Measurements from ENCODE around the gene AFP. TPM values are rescaled to one million over a fixed set of nuclear protein-coding genes. Genes with fewer than 3 reads are reported as not detected.
"Not testable (repeated sequence)": the region's sequence is repeated elsewhere in the genome, so short reads cannot be mapped to it uniquely, and the experiment has no call there.

AFP gene
- not detected for total RNA-seq

- H3K27ac Mint-ChIP-seq: no peak within 1 kb of the TSS
- no peaks in the 10 kb centered on the region for H3K36me3 Mint-ChIP-seq
- DNase-seq: no peak
- H3K4me1 Mint-ChIP-seq: no peaks in the 10 kb centered on the region
- no peaks in the 10 kb centered on the region for H3K9me3 Mint-ChIP-seq
- H3K4me3 Mint-ChIP-seq: no peak within 1 kb of the TSS
- peaks cover 15% of the 10 kb centered on the region for H3K27me3 Mint-ChIP-seq
These were observed at the start of gene AFP for GRCh38 chr4:73435984-73436383. TSS of gene AFP (plus strand) at chr4:73436221. CDS start at chr4:73436263, 42 bp downstream.

GRCh38 chr4:73387552-73387951, 48.5 kb upstream of the AFP start:
- peaks cover 6% of the 10 kb centered on the region for H3K27me3 Mint-ChIP-seq
- H3K27ac Mint-ChIP-seq: no peak overlapping the region
- no peak overlapping the region for H3K4me3 Mint-ChIP-seq
- H3K4me1 Mint-ChIP-seq: no peaks in the 10 kb centered on the region
- H3K9me3 Mint-ChIP-seq: peaks cover 7% of the 10 kb centered on the region
- DNase-seq: no peak
- no peaks in the 10 kb centered on the region for H3K36me3 Mint-ChIP-seq

DNA sequence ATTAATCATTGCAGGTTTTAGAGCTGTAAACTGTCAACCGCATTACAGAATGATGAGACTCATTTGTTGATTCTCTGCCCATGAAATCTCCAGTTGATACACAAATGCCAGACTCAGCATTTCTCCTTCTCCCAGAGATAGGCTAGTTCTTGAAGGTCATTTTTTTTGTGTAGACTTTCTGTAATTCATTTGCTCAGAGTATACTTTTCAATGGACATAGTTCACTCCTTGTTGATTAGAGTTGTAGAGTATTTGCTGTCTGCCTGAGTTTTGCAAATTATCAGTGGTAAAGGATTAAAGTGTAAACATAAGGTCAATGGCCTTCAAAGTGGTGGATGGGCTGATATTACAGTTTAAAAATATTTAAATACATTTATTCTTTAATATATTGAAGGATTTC, 47.1 kb upstream of the AFP start:
- H3K4me1 Mint-ChIP-seq: no peaks in the 10 kb centered on the region
- no peak overlapping the region for H3K4me3 Mint-ChIP-seq
- H3K27ac Mint-ChIP-seq: no peak overlapping the region
- peaks cover 6% of the 10 kb centered on the region for H3K27me3 Mint-ChIP-seq
- no peak for DNase-seq
- peaks cover 7% of the 10 kb centered on the region for H3K9me3 Mint-ChIP-seq
- H3K36me3 Mint-ChIP-seq: no peaks in the 10 kb centered on the region

GRCh38 chr4:73389663-73390062, 46.4 kb upstream of the AFP start:
- H3K36me3 Mint-ChIP-seq, H3K4me1 Mint-ChIP-seq, H3K9me3 Mint-ChIP-seq, H3K27ac Mint-ChIP-seq, H3K4me3 Mint-ChIP-seq, H3K27me3 Mint-ChIP-seq, DNase-seq: not testable (repeated sequence)

DNA sequence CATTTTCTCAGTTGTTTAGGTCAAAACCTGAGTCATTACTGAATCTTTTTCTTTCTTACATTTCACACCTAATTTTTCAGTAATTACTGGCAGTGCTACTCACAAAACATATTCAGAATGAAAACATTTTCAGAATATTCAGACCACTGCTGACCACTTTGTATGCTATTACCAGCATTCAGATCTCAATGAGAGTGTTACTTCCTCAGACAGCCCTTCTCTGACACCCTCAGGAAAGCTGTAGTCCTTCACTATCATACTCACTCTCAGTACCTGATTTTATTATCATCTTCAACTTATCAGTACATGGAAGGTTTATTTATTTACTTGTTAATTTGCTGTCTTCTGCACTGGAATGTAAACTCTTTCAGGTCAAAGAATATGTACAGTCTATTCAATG, 44.2 kb upstream of the AFP start:
- DNase-seq: no peak
- Mint-ChIP-seq H3K9me3 (no peaks in the 10 kb centered on the region), H3K27ac (no peak overlapping the region), H3K4me1 (no peaks in the 10 kb centered on the region), H3K36me3 (no peaks in the 10 kb centered on the region), H3K27me3 (no peaks in the 10 kb centered on the region), H3K4me3 (no peak overlapping the region)

DNA sequence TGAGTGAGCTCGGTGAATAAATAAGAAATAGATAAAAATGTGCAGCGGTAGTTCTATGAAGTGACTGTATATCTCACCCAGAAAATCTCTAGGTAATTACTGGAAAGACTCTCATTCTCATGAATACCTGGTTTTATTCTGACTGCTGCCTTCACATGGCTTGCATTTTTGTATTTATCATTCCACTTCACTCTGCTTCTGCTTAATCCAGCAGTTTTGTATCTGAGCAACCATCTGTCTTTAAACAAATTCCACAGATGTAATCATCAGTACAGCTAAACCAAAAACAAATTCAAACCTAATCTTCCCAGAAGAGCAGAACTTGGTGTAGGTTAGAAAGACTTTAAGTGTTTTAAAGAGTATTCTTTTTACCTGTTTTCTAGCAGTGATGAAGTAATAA, 43.1 kb upstream of the AFP start:
- Mint-ChIP-seq H3K36me3 (no peaks in the 10 kb centered on the region), H3K9me3 (no peaks in the 10 kb centered on the region), H3K27ac (no peak overlapping the region), H3K27me3 (no peaks in the 10 kb centered on the region), H3K4me1 (no peaks in the 10 kb centered on the region), H3K4me3 (no peak overlapping the region)
- no peak for DNase-seq

DNA sequence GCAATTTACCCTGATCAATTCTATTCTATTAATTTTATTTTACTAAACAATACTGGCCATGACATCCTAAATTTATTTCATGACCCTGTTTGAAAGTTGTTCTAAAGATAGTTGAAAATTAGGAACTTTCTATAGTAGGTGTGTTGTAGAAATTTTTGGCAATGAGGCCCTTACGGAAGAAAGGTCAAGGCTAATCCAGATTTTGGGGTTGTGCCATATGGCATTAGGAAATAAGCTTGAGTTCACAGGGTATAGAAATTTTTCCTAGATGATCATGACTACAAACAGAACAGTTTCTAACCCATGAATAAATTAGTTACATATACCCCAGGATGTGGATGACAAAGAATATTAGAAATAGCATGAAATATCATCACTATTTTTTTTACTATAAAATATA, 39.7 kb upstream of the AFP start:
- Mint-ChIP-seq H3K4me1 (no peaks in the 10 kb centered on the region), H3K27ac (no peak overlapping the region), H3K27me3 (no peaks in the 10 kb centered on the region), H3K4me3 (no peak overlapping the region), H3K9me3 (no peaks in the 10 kb centered on the region), H3K36me3 (no peaks in the 10 kb centered on the region)
- no peak for DNase-seq

DNA sequence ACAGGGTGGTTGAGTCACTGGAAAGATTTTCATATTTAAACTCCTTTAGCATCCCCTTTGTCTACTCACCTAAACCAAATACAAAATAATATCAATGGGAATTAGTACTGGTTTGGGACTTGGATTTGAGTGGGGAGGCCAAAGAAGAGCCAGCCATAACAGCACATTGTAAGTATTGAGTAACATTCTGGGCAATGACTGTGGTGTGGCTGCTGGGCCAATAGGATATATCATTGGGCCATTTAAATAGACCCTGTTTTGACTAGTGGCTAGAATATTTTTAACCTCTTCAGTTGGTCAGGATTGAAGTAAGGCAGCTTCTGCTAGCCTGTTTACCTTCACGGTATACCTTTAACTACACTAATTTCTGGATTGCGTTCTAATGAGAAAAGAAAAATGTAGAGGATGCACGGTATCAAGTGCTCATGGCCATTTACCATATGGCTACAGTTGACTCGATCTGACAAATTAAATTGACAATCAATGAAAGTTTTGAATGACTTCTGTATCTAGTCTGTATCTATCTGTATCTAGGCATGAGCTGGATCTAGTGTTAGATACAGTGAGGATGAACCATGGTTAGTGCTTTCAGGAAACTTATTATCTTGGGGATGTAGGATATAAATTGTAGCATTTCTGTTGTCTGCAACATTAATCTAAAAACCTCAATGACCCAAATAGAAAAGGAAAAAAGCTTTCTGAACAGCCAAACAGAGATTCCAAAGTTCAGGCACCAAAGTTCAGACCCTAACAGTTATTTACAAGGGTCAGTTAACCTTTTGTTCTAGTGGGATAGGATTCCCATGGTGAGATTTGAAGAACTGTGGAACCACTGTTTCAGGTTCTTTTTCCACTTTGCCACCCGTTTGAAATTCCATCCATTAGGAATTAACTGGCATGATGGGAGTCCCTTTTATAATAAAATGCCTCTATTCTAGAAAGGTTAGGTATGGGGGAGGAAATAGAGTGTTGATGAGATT, 38.7 kb upstream of the AFP start:
- Mint-ChIP-seq H3K4me3 (no peak overlapping the region), H3K27me3 (no peaks in the 10 kb centered on the region), H3K4me1 (no peaks in the 10 kb centered on the region), H3K36me3 (no peaks in the 10 kb centered on the region), H3K27ac (no peak overlapping the region), H3K9me3 (no peaks in the 10 kb centered on the region)
- DNase-seq: no peak

DNA sequence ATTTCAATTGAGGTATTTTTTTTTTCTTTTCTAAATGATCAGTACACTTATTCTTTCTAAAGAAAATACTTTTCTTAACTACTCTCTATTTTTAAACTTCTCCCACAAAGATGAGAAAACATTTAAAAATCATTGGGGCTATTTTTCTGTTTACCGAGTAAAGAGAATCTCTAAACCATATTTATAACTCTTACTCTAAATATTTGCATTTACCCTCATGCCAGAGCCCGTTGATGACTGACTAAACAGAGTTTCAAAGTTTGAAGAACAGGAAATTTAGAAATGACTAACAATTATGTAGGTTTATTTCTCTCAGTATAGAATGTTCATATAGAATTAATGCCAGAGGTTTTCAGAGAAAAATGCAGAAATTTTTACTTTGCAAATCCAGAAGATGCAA, 34.6 kb upstream of the AFP start:
- H3K9me3 Mint-ChIP-seq: no peaks in the 10 kb centered on the region
- no peaks in the 10 kb centered on the region for H3K27me3 Mint-ChIP-seq
- no peaks in the 10 kb centered on the region for H3K4me1 Mint-ChIP-seq
- no peak overlapping the region for H3K4me3 Mint-ChIP-seq
- H3K36me3 Mint-ChIP-seq: no peaks in the 10 kb centered on the region
- no peak overlapping the region for H3K27ac Mint-ChIP-seq
- no peak for DNase-seq

- Mint-ChIP-seq H3K36me3 (no peaks in the 10 kb centered on the region), H3K4me1 (no peaks in the 10 kb centered on the region), H3K9me3 (no peaks in the 10 kb centered on the region), H3K27ac (no peak within 1 kb of the TSS), H3K27me3 (no peaks in the 10 kb centered on the region), H3K4me3 (no peak within 1 kb of the TSS)
- no peak for DNase-seq
These were observed 32.0 kb upstream of the AFP start, which contains the start of gene ALB for GRCh38 chr4:73404042-73404441. TSS of gene ALB (plus strand) at chr4:73404287. CDS start at chr4:73404328, 41 bp downstream.

DNA sequence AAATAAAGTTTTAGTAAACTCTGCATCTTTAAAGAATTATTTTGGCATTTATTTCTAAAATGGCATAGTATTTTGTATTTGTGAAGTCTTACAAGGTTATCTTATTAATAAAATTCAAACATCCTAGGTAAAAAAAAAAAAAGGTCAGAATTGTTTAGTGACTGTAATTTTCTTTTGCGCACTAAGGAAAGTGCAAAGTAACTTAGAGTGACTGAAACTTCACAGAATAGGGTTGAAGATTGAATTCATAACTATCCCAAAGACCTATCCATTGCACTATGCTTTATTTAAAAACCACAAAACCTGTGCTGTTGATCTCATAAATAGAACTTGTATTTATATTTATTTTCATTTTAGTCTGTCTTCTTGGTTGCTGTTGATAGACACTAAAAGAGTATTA, 31.6 kb upstream of the AFP start:
- Mint-ChIP-seq H3K27me3 (no peaks in the 10 kb centered on the region), H3K9me3 (no peaks in the 10 kb centered on the region), H3K4me1 (no peaks in the 10 kb centered on the region), H3K27ac (no peak overlapping the region), H3K36me3 (no peaks in the 10 kb centered on the region), H3K4me3 (no peak overlapping the region)
- no peak for DNase-seq

GRCh38 chr4:73405138-73405537, 30.9 kb upstream of the AFP start:
- H3K36me3 Mint-ChIP-seq: no peaks in the 10 kb centered on the region
- no peak for DNase-seq
- no peaks in the 10 kb centered on the region for H3K9me3 Mint-ChIP-seq
- H3K4me3 Mint-ChIP-seq: no peak overlapping the region
- no peaks in the 10 kb centered on the region for H3K27me3 Mint-ChIP-seq
- no peak overlapping the region for H3K27ac Mint-ChIP-seq
- H3K4me1 Mint-ChIP-seq: no peaks in the 10 kb centered on the region

GRCh38 chr4:73406548-73406875, 29.5 kb upstream of the AFP start:
- Mint-ChIP-seq H3K27ac (no peak overlapping the region), H3K27me3 (no peaks in the 10 kb centered on the region), H3K4me3 (no peak overlapping the region), H3K36me3 (no peaks in the 10 kb centered on the region), H3K4me1 (no peaks in the 10 kb centered on the region), H3K9me3 (no peaks in the 10 kb centered on the region)
- DNase-seq: no peak

GRCh38 chr4:73407227-73407673, 28.8 kb upstream of the AFP start:
- no peak for DNase-seq
- Mint-ChIP-seq H3K4me3 (no peak overlapping the region), H3K9me3 (no peaks in the 10 kb centered on the region)

DNA sequence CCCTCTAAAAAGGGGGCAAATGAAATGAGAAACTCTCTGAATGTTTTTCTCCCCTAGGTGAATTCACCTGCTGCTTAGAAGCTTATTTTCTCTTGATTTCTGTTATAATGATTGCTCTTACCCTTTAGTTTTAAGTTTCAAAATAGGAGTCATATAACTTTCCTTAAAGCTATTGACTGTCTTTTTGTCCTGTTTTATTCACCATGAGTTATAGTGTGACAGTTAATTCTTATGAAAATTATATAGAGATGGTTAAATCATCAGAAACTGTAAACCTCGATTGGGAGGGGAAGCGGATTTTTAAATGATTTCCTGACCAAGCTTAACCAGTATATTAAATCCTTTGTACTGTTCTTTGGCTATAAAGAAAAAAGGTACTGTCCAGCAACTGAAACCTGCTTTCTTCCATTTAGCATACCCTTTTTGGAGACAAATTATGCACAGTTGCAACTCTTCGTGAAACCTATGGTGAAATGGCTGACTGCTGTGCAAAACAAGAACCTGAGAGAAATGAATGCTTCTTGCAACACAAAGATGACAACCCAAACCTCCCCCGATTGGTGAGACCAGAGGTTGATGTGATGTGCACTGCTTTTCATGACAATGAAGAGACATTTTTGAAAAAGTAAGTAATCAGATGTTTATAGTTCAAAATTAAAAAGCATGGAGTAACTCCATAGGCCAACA, 27.7 kb upstream of the AFP start:
- no peaks in the 10 kb centered on the region for H3K9me3 Mint-ChIP-seq
- H3K27me3 Mint-ChIP-seq: no peaks in the 10 kb centered on the region
- no peaks in the 10 kb centered on the region for H3K4me1 Mint-ChIP-seq
- H3K4me3 Mint-ChIP-seq: no peak overlapping the region
- H3K27ac Mint-ChIP-seq: no peak overlapping the region
- no peak for DNase-seq
- no peaks in the 10 kb centered on the region for H3K36me3 Mint-ChIP-seq

More at GRCh38 chr4:73407227-73407673, 28.8 kb upstream of the AFP start:
- no peaks in the 10 kb centered on the region for H3K27me3 Mint-ChIP-seq
- H3K36me3 Mint-ChIP-seq: no peaks in the 10 kb centered on the region
- no peak overlapping the region for H3K27ac Mint-ChIP-seq
- no peaks in the 10 kb centered on the region for H3K4me1 Mint-ChIP-seq
